ENCODE measurements around the gene TUBGCP2. TPM values are rescaled to one million over a fixed set of nuclear protein-coding genes. Genes with fewer than 3 reads are reported as not detected.

TUBGCP2 gene
- polyA plus RNA-seq, 3 donors, result 25.9 to 78.6 (median 39.3) TPM

DNA sequence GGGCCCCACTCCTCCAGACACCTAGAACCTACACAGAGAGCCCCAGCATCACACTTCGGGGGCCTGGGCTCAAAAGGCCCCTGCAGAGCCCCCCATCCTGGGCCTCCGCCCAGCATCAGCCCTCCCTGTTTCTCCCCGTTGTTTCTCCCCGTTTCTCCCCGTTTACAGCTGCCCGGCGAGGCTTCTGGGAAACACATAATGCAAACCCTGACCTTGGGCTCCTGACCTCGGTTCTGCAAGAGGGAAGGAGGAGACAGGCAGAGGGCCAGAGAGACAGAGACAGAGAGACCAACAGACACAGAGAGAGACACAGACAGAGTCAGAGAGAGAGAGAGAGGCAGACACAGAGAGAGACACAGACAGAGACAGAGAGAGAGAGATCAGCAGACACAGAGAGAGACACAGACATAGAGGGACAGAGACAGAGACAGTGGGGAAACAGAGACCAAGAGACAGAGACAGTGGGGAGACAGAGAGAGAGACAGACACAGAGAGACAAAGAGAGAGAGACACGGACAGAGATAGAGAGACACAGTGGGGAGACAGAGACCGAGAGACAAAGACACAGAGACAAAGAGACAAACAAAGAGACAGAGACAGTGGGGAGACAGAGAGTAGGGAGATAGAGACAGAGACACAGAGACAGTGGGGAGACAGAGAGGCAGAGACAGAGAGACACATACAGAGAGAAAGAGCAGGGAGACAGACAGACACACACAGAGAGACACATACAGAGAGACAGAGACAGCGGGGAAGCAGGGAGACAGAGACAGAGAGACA lies 58.5 kb downstream of the TUBGCP2 start:
- WGBS (ENCODE audit: insufficient coverage), result 75% methylated on average over 4 of the region's 11 CpGs
- H3K36me3 Mint-ChIP-seq, result no peaks in the 10 kb centered on the region
- no peaks in the 10 kb centered on the region for H3K36me3 ChIP-seq (replicated peaks in 1 of 2; ENCODE audit: control insufficient read depth in 1 of 2, insufficient read depth in 2 of 2, low read length in 2 of 2)
- H3K4me3 ChIP-seq (replicated peaks in 1 of 3; ENCODE audit: low read depth in 2 of 3, low read length in 3 of 3), result no peak overlapping the region
- H3K4me2 ChIP-seq (replicated peaks; ENCODE audit: extremely low read depth, low read length, poor library complexity, severe bottlenecking), result no peak overlapping the region
- no peak overlapping the region for H3K27ac ChIP-seq (ENCODE audit: low read depth in 1 of 2, low read length in 2 of 2)
- peak overlapping the region in 1 of 2 donors; percentile 31 for H3K4me3 Mint-ChIP-seq
- no peaks in the 10 kb centered on the region for H3K9me3 ChIP-seq (replicated peaks in 1 of 2; ENCODE audit: control insufficient read depth in 1 of 2, insufficient read depth in 1 of 2, low read length in 2 of 2)
- peaks cover 39% of the 10 kb centered on the region for H3K4me1 Mint-ChIP-seq
- no peaks in the 10 kb centered on the region for H4K20me1 ChIP-seq (ENCODE audit: insufficient read depth, low read length)
- peaks cover 0 to 14% of the 10 kb centered on the region in 2 donors for H3K27me3 ChIP-seq (ENCODE audit: control insufficient read depth in 2 of 2, insufficient read depth in 2 of 2, low read length in 2 of 2)
- H2AFZ ChIP-seq (ENCODE audit: insufficient read depth, low read depth, low read length, poor library complexity, severe bottlenecking), result no peak overlapping the region
- H3K79me2 ChIP-seq (ENCODE audit: insufficient read depth, low read length), result no peaks in the 10 kb centered on the region
- TF ChIP-seq, protein P1, sequence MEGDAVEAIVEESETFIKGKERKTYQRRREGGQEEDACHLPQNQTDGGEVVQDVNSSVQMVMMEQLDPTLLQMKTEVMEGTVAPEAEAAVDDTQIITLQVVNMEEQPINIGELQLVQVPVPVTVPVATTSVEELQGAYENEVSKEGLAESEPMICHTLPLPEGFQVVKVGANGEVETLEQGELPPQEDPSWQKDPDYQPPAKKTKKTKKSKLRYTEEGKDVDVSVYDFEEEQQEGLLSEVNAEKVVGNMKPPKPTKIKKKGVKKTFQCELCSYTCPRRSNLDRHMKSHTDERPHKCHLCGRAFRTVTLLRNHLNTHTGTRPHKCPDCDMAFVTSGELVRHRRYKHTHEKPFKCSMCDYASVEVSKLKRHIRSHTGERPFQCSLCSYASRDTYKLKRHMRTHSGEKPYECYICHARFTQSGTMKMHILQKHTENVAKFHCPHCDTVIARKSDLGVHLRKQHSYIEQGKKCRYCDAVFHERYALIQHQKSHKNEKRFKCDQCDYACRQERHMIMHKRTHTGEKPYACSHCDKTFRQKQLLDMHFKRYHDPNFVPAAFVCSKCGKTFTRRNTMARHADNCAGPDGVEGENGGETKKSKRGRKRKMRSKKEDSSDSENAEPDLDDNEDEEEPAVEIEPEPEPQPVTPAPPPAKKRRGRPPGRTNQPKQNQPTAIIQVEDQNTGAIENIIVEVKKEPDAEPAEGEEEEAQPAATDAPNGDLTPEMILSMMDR (IDR thresholded peaks at IDR 0.05), result no peak
- no peak for DNase-seq
- peaks cover 14 to 35% (median 18%) of the 10 kb centered on the region in 3 donors for H3K27me3 Mint-ChIP-seq (ENCODE audit: low read depth in 3 of 3)
- no peaks in the 10 kb centered on the region for H3K9me3 Mint-ChIP-seq
- H3K9ac ChIP-seq (ENCODE audit: insufficient read depth, low read length, poor library complexity, severe bottlenecking), result no peak overlapping the region
- H3K4me1 ChIP-seq (ENCODE audit: control insufficient read depth in 1 of 2, insufficient read depth in 2 of 2, low read length in 2 of 2), result peaks cover 20 to 43% of the 10 kb centered on the region in 2 donors
- intact Hi-C loops (cut with micrococcal nuclease), result loop anchor here (10.0 kb wide), 2 partner anchors 105 to 235 kb away; no protein-coding TSS in a partner anchor
- peak overlapping the region in 5 of 7 donors; percentile 1 to 71 (median 7) for H3K27ac Mint-ChIP-seq

DNA sequence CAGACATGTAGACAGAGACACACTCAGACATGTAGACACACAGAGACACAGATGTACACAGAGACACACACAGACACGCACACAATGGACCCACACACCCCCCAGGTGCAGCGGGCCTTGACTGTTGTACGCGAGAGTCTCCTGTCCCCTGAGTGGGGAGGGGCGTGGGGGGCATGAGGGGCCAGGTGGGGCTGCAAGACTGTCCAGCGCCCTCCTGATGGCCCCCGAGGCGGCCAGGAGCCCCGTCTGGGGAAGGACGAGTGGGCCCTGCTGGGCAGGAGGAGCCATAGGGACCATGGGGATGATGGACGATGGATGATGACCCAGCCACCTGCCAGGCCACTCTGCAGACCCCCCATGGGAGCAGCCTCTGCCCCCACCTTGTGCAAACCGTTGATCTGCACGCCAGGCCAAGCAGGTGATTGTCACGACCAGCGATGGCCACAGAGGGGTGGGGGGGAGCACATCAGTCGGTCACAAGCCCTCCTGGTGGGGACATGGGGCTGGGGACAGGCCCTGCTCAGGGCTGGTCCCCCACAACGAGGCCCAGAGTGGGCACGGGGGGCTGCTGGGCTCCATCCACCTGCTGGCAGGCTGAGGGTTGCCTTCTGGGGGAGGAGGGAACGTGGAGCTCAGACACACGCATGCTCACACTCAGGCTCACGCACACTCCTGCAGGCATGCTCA lies 59.4 kb downstream of the TUBGCP2 start:
- intact Hi-C loops (cut with micrococcal nuclease), result loop anchor here in 1 of 2 donors (10.0 kb wide), 1 partner anchor 234 kb away; no protein-coding TSS in a partner anchor
- no peaks in the 10 kb centered on the region for H3K79me2 ChIP-seq (ENCODE audit: insufficient read depth, low read length)

More for the DNA sequence above, 59.4 kb downstream of the TUBGCP2 start:
- no peak for DNase-seq
- H2AFZ ChIP-seq (ENCODE audit: insufficient read depth, low read depth, low read length, poor library complexity, severe bottlenecking), result no peak overlapping the region
- no peaks in the 10 kb centered on the region for H4K20me1 ChIP-seq (ENCODE audit: insufficient read depth, low read length)
- H3K27me3 ChIP-seq (ENCODE audit: control insufficient read depth in 2 of 2, insufficient read depth in 2 of 2, low read length in 2 of 2), result peaks cover 0 to 14% of the 10 kb centered on the region in 2 donors
- H3K9me3 ChIP-seq (replicated peaks in 1 of 2; ENCODE audit: control insufficient read depth in 1 of 2, insufficient read depth in 1 of 2, low read length in 2 of 2), result no peaks in the 10 kb centered on the region
- H3K4me1 ChIP-seq (ENCODE audit: control insufficient read depth in 1 of 2, insufficient read depth in 2 of 2, low read length in 2 of 2), result peaks cover 17 to 34% of the 10 kb centered on the region in 2 donors
- H3K36me3 ChIP-seq (replicated peaks in 1 of 2; ENCODE audit: control insufficient read depth in 1 of 2, insufficient read depth in 2 of 2, low read length in 2 of 2), result no peaks in the 10 kb centered on the region
- Mint-ChIP-seq H3K27me3 (ENCODE audit: low read depth in 3 of 3) (peaks cover 17 to 39% (median 20%) of the 10 kb centered on the region in 3 donors), H3K36me3 (no peaks in the 10 kb centered on the region), H3K4me1 (peaks cover 32% of the 10 kb centered on the region), H3K27ac (no peak overlapping the region), H3K9me3 (no peaks in the 10 kb centered on the region), H3K4me3 (peak overlapping the region in 1 of 2 donors; percentile 26)
- 72% methylated on average over 10 of the region's 21 CpGs for WGBS (ENCODE audit: insufficient coverage)
- no peak overlapping the region for H3K9ac ChIP-seq (ENCODE audit: insufficient read depth, low read length, poor library complexity, severe bottlenecking)
- no peak overlapping the region for H3K27ac ChIP-seq (ENCODE audit: low read depth in 1 of 2, low read length in 2 of 2)
- TF ChIP-seq, protein P1 (IDR thresholded peaks at IDR 0.05), result no peak
- no peak overlapping the region for H3K4me2 ChIP-seq (replicated peaks; ENCODE audit: extremely low read depth, low read length, poor library complexity, severe bottlenecking)
- H3K4me3 ChIP-seq (replicated peaks in 1 of 3; ENCODE audit: low read depth in 2 of 3, low read length in 3 of 3), result no peak overlapping the region

Data from CD14-positive monocyte (primary cell).